Measurements from ENCODE around the gene SERTAD2. TPM values are rescaled to one million over a fixed set of nuclear protein-coding genes. Genes with fewer than 3 reads are reported as not detected.

Gene SERTAD2
- total RNA-seq, 2 donors from 2014 or later = 15.6 to 23.9 TPM

DNA sequence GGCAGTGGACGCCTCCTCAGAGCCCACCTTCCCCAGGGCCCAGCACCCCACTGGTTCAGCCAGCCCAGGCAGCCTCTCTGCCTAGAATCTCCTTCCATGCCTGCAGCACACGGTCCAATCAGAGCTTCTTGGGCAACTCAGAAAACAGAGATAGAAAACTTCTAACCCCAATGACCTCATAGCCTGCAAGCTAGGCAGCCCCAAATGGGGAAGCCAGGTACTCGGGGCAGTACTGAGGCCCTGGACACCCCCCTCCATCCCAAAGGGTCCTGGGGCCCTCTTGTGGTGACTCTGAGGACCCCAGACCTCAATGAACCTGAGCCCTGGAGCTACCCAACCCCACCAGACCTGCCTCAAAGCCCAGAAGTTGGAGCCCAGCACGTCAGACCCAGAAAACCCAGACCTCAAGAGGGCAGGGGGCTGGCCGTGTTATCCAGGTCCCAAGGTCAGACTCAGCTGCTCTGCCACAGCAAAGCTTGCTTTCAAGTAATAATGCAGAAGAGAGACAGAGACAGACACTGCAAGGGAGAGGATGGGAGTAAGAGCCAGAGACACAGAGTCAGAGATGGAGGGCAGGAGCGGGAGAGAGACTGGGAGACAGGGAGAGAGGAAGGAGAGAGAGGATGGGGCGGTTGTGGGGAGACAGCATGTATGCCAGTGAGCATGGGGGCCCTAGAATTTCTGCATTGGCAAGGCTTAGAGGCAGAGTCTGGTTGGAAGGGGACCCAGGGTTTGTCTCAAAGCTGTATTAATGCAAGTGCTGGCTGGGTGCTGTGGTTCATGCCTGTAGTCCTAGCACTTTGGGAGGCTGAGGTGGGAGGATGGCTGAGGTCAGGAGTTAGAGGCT lies 28.2 kb downstream of the SERTAD2 start:
- H3K4me3 Mint-ChIP-seq = no peak overlapping the region
- peak overlapping the region in 1 of 2 donors; percentile 52 for H3K27ac Mint-ChIP-seq

DNA sequence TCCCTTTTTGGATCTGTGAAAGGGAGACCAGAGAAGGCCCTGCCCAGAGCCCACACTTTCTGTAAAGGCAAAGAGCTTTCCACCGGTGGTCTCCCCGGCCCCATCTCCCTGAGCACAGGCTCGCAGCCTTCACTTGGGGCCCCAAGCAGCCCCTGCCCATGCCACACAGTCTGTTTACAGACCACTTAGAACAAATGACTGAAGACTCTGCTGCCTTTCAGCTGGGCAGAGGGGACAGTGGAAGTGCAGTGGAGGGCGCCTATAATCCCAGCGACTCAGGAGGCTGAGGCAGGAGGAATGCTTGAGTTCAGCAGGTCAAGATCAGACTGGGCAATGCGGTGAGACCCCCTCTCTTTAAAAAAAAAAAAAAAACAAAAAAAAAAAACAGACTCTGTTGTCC lies 28.9 kb downstream of the SERTAD2 start:
- Mint-ChIP-seq H3K27me3 (no peaks in the 10 kb centered on the region), H3K4me1 (ENCODE audit: low read depth in 2 of 2) (no peaks in the 10 kb centered on the region), H3K27ac (no peak overlapping the region), H3K36me3 (no peaks in the 10 kb centered on the region), H3K9me3 (no peaks in the 10 kb centered on the region), H3K4me3 (no peak overlapping the region)
- ATAC-seq (peak in 1 of 2 donors; percentile 14), DNase-seq (ENCODE audit: low spot score) (peak; percentile 41)

More for the DNA sequence above, 28.2 kb downstream of the SERTAD2 start:
- peak in 1 of 2 donors; percentile 40 for ATAC-seq
- Mint-ChIP-seq H3K4me1 (ENCODE audit: low read depth in 2 of 2) (no peaks in the 10 kb centered on the region), H3K9me3 (no peaks in the 10 kb centered on the region), H3K27me3 (no peaks in the 10 kb centered on the region), H3K36me3 (no peaks in the 10 kb centered on the region)
- DNase-seq (ENCODE audit: low spot score) = peak; percentile 44

DNA sequence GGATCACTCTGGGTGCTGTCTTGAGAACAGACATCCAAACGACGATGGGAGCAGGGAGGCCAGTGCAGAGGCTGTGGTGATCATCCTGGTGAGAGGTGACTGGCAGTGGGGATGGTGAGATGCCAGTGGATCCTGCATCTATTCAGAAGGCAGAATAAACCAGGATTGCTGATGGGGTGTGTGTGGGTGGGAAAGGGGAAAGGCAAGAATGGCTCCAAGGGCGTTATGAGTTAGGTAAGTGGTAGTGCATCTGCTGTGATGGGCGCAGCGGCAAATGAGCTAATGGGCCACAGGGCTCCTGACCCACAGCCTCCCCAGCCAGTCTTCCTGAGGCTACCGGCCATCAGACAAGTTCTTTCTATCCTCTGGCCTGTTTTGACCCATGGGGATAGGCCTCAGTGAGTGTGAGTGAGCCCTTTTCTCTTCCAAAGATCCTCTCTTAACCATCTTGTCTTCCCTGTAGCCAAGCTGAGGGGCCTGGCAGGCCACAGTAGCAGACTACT lies 29.6 kb downstream of the SERTAD2 start:
- no peak overlapping the region for H3K4me3 Mint-ChIP-seq
- H3K36me3 Mint-ChIP-seq = no peaks in the 10 kb centered on the region
- no peaks in the 10 kb centered on the region for H3K9me3 Mint-ChIP-seq
- ATAC-seq = no peak
- no peak overlapping the region for H3K27ac Mint-ChIP-seq
- no peaks in the 10 kb centered on the region for H3K27me3 Mint-ChIP-seq
- peak; percentile 52 for DNase-seq (ENCODE audit: low spot score)
- no peaks in the 10 kb centered on the region for H3K4me1 Mint-ChIP-seq (ENCODE audit: low read depth in 2 of 2)

DNA sequence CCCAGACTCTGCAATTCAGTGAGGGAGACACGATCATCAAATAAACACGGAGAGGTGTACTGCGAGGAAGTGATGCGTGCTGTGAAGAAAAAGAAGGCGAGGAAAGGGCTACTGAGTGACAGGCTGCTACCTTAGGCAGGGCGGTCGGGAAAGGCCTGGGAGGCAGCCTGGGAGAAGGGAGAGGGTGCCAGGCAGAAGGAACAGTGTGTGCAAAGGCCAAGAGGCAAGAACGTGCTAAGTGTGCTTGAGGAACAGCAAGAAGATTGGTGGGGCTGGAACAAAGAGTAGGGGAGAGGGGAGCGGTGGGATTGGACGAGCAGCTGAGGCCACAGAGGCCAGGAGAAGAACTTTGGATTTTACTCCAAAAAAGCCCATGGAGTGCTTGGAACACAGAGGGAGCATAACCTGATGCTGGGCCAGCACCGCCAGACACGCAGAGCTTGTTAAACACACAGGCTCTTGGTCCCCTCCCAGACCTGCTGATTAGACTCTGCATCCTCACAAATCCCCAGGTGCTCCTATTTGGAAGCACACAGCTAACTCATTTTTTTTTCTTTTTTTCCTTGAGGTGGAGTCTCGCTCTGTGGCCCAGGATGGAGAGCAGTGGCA lies 30.4 kb downstream of the SERTAD2 start:
- Mint-ChIP-seq H3K4me3 (no peak overlapping the region), H3K9me3 (no peaks in the 10 kb centered on the region), H3K36me3 (no peaks in the 10 kb centered on the region), H3K27me3 (no peaks in the 10 kb centered on the region), H3K27ac (no peak overlapping the region), H3K4me1 (ENCODE audit: low read depth in 2 of 2) (no peaks in the 10 kb centered on the region)
- DNase-seq (ENCODE audit: low spot score) (peak; percentile 15), ATAC-seq (no peak)

DNA sequence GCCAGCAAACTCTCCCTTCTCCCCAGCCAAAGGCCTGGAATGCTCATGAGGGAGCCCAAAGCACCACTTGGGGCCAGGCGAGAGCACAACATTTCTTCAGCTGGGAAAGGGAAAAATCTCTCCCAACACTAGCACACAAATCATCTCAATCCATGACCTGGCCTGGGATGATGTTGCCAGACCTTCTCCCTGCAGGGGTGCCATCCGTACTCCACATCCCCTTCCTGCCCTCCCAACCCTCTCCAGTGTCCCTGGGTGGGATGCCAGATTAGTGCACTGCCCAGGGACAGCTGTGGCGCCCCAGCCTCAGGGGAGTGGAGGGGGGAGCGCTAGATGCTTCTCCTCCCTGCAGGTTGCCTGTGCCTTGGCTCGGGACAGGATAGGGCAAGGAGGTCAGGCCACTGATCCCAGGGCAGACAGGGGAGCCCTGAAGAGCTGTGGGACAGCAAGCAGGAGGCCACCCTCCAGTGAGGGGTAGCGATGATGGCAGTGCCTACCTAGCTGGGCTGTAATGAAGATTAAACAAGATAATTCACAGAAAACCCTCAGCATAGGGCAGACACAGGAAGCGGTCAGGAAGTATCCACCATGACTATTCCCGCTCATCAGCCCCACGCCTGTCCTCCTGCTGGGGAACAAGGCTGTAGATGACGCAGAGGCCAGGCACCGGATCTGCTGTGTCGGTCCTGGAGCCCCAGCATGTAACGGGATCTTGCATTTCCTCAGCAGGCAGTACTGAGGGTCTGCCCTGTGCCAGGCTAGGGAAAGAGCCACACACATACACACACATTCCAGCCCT lies 31.1 kb downstream of the SERTAD2 start:
- no peaks in the 10 kb centered on the region for H3K36me3 Mint-ChIP-seq
- H3K27me3 Mint-ChIP-seq = no peaks in the 10 kb centered on the region
- H3K4me1 Mint-ChIP-seq (ENCODE audit: low read depth in 2 of 2) = no peaks in the 10 kb centered on the region
- DNase-seq (ENCODE audit: low spot score) (peak; percentile 38), ATAC-seq (peak in 1 of 2 donors; percentile 22)
- no peak overlapping the region for H3K27ac Mint-ChIP-seq
- H3K9me3 Mint-ChIP-seq = no peaks in the 10 kb centered on the region
- no peak overlapping the region for H3K4me3 Mint-ChIP-seq

DNA sequence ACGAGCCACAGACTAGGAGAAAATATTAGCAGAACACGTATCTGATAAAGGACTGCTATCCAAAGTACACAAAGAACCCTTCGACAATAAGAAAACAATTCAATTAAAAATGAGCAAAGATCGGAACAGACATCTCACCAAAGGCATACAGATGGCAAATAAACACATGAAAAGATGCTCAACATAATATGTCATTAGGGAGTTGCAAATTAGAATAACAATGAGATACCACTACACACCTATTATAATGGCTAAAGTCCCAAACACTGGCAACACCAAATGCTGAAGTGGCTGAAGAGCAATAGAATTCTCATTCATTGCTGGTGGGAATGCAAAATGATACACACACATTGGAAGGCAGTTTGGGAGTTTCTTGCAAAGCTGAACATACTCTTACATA lies 33.1 kb downstream of the SERTAD2 start:
- peaks cover 0 to 2% of the 10 kb centered on the region in 2 donors for H3K4me1 Mint-ChIP-seq (ENCODE audit: low read depth in 2 of 2)
- no peaks in the 10 kb centered on the region for H3K9me3 Mint-ChIP-seq
- H3K4me3 Mint-ChIP-seq = no peak overlapping the region
- ATAC-seq = no peak
- no peak for DNase-seq (ENCODE audit: low spot score)
- H3K27me3 Mint-ChIP-seq = no peaks in the 10 kb centered on the region
- no peaks in the 10 kb centered on the region for H3K36me3 Mint-ChIP-seq
- H3K27ac Mint-ChIP-seq = no peak overlapping the region

DNA sequence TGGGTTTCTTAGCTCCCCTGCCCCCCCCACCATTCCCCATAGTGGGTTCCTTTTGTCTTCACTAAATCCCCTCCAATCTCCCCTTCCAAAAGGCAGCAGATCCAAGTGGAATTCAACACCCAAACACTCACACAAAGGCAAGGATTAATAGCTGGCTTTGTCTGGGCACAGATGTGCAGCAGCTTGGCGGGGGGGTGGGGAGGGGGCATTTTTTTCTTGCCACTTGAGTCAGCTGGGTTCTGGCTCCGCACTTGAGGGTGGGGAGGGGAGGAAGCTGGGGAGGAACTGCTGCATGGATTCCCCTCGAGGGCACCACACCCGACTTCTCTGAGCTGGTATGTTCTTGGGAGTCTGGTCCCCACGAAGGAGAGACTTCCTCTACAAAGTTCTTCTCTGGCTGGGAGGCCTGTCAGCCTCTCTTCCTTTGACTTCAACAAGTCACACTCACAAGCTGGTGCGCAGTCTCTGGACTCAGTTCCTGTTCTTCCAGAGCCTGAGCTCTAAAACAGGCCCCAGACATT lies 36.0 kb downstream of the SERTAD2 start:
- H3K4me3 Mint-ChIP-seq = no peak overlapping the region
- H3K4me1 Mint-ChIP-seq (ENCODE audit: low read depth in 2 of 2) = peaks cover 0 to 2% of the 10 kb centered on the region in 2 donors
- no peaks in the 10 kb centered on the region for H3K36me3 Mint-ChIP-seq
- no peaks in the 10 kb centered on the region for H3K9me3 Mint-ChIP-seq
- no peak for DNase-seq (ENCODE audit: low spot score)
- no peak overlapping the region for H3K27ac Mint-ChIP-seq
- ATAC-seq = no peak
- H3K27me3 Mint-ChIP-seq = no peaks in the 10 kb centered on the region

DNA sequence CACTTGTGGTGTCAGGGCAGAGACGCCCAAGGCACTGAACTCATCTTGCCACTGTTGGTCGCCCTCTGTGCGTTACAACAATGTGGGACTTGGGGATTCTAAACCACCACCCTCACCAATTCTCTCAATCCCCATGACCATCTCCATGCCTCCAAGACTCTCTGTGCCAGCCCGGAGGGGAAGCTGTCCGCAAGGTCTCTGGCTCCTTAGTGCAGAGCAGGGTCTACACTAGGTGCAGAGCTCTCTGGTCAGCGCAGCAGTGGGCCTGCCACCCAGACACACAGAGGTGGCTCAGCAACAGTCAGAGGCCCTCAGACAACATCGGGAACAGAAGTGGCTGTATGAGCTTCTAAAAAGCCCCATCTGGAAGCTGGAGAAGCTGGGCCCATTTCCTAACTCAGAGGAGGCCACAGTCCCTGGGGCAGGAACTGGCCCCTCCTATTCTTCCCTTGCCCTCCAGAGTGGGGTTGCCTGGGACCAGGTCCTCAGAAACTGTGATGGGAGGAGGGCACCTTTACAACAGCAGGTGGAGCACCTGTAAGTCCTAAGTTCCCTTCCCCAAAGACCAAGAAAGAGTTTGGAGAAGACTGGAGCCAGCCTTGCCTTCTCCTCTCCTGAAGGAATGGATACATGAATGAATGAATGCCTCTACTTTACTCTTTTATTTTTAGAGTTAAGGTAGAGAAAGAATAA lies 37.7 kb downstream of the SERTAD2 start:
- peak; percentile 44 for DNase-seq (ENCODE audit: low spot score)
- Mint-ChIP-seq H3K4me1 (ENCODE audit: low read depth in 2 of 2) (peaks cover 0 to 2% of the 10 kb centered on the region in 2 donors), H3K4me3 (no peak overlapping the region), H3K9me3 (no peaks in the 10 kb centered on the region), H3K36me3 (no peaks in the 10 kb centered on the region), H3K27me3 (no peaks in the 10 kb centered on the region), H3K27ac (peak overlapping the region in 1 of 2 donors; percentile 25)
- ATAC-seq = peak in 1 of 2 donors; percentile 54

DNA sequence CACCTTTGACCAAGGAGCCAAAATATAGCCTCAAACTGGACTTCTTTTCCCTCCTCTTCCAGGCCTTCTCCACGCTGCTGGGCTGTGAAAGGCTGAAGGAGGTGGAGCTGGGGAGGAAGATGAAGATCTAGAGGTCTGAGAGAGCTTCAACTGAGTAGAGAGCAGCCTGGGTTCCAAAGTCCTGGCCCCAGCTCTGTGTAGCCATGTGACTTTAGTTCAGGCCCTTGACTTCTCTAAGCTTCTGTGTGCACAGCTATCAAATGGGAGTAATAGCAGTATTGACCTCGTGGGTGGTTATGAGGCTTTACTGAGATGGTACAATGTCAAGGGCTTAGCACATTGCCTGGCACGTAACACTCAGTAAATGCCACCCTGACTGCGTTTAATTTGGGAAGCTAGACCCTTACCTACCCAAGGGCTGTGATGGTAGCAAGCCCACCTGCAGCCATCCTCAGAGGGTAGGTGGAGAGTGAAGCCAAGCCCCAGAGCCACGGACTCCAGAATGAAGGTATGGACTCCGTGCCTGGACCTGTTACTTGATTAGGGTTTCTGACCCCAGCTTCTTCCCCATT lies 38.4 kb downstream of the SERTAD2 start:
- no peaks in the 10 kb centered on the region for H3K9me3 Mint-ChIP-seq
- peaks cover 0 to 2% of the 10 kb centered on the region in 2 donors for H3K4me1 Mint-ChIP-seq (ENCODE audit: low read depth in 2 of 2)
- no peak overlapping the region for H3K27ac Mint-ChIP-seq
- H3K27me3 Mint-ChIP-seq = no peaks in the 10 kb centered on the region
- DNase-seq (ENCODE audit: low spot score) (peak; percentile 20), ATAC-seq (no peak)
- H3K36me3 Mint-ChIP-seq = no peaks in the 10 kb centered on the region
- H3K4me3 Mint-ChIP-seq = no peak overlapping the region

DNA sequence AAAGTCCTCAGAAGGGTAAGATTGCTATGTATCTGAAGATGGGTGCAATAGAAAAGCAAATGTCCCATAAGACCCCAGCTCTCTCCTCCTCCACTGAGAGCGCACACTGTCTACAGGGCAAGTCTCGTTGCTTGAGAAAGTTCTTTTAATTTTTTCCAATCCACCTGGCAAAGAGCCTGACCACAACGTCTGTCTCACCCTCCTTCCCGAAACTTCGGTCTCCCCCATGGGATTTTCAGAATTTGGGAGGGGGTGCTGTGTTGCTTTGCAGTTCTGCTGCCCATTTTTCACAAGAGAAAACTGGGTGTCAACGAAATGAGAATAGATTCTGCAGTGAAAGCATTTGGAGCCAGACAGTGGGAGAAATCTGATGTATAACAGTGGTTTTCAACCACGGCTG lies 40.4 kb downstream of the SERTAD2 start:
- DNase-seq (ENCODE audit: low spot score) (no peak), ATAC-seq (no peak)
- Mint-ChIP-seq H3K27me3 (no peaks in the 10 kb centered on the region), H3K9me3 (no peaks in the 10 kb centered on the region), H3K4me3 (no peak overlapping the region), H3K27ac (no peak overlapping the region), H3K36me3 (no peaks in the 10 kb centered on the region), H3K4me1 (ENCODE audit: low read depth in 2 of 2) (peaks cover 3% of the 10 kb centered on the region in 2 donors)

DNA sequence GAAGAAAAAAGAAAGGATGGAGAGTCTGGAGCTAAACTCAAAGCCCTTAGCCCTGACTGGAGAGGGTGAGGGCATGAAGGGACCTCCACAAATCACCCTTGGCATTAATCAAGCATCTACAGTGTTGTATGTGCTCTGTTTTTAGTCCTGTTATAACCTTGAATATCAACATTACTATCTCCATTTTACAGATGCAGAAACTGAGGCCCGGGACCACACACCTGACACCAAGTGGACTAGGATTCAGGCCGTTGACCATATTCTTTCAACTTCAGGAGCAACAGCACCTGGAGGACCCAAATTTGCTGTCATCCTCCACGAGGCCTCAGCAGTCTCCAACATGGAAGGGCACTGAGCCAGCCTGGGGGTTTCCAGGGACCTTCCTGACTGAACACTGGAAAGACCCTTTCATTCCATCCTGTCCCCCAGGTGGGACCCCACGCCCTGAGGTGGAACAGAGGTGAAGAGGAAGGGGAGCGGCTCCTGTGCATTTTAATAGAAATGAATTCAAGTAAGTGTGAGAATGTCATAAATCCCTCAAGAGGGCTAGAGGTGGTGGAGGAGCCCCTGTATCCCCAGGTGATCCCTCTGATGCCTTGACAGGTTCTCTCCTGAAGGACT lies 41.0 kb downstream of the SERTAD2 start:
- no peaks in the 10 kb centered on the region for H3K27me3 Mint-ChIP-seq
- H3K9me3 Mint-ChIP-seq = no peaks in the 10 kb centered on the region
- H3K27ac Mint-ChIP-seq = no peak overlapping the region
- DNase-seq (ENCODE audit: low spot score) (peak; percentile 57), ATAC-seq (no peak)
- H3K4me3 Mint-ChIP-seq = no peak overlapping the region
- no peaks in the 10 kb centered on the region for H3K36me3 Mint-ChIP-seq
- peaks cover 6 to 8% of the 10 kb centered on the region in 2 donors for H3K4me1 Mint-ChIP-seq (ENCODE audit: low read depth in 2 of 2)

DNA sequence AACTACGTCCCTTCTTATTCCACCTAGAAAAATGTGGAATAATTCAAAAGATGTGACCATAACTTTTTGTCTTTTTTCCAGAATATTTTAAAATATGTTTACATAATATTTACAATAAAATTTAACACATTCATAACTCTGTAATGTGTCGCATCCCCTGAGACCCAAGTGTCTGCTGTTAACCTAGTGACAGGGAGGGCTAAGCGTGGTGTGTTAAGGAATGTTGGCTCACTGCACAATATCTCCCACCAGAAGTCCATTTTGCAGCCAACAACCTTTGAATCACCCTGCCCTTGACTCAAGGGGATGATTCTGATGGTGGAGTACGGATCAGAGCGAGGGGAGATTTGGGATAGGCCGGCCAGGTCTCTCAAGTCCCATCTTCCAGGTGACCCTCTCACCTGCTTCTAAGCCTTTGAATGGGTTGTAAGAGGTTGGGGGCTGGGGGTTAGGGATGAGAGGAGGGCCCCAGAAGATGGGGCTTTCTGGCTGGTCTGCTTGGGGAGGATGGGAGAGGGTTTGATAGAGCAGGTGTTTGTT lies 43.3 kb downstream of the SERTAD2 start:
- H3K27ac Mint-ChIP-seq = peak overlapping the region in 1 of 2 donors; percentile 37
- DNase-seq (ENCODE audit: low spot score) = no peak
- no peak overlapping the region for H3K4me3 Mint-ChIP-seq
- H3K27me3 Mint-ChIP-seq = no peaks in the 10 kb centered on the region
- H3K9me3 Mint-ChIP-seq = no peaks in the 10 kb centered on the region
- H3K4me1 Mint-ChIP-seq (ENCODE audit: low read depth in 2 of 2) = peaks cover 18 to 27% of the 10 kb centered on the region in 2 donors
- no peak for ATAC-seq
- no peaks in the 10 kb centered on the region for H3K36me3 Mint-ChIP-seq
